Heart left ventricle (tissue), 13 donors: ENCODE results near the gene HOXA3.

Experiments used
- POLR2A ChIP-seq, 2 donors: fragments of 450-650 bp; IDR thresholded peaks; one replicate each; pipeline ENCODE4 v1.6.1; 2017; ENCODE audit warnings: antibody characterized with exemption in 2 of 2, mild to moderate bottlenecking in 2 of 2, moderate library complexity in 2 of 2
- TF ChIP-seq, protein P1 (sequence below), 12 donors: fragments of 200-600 bp; sonication (generic) in 4 of 12; IDR thresholded peaks; one replicate each; pipeline versions ENCODE4 v1.5.0 to v1.8.0; 2018 to 2022; ENCODE audit warnings: antibody characterized with exemption in 12 of 12, mild to moderate bottlenecking in 5 of 12
- donor health status: ischemic (EF 13 %, LVEDD 7.1; RV severe dilation, severe dysfunction).
- donor health status: DM: no; HTN: yes; CAD: no.
- donor health status: DM: no; HTN: no; CAD: no.
- donor health status: ischemic (EF 25% LVEDD 6.9; RV normal size, moderate dysfunction).
- donor health status: ischemic (EF 25% LVEDD 5.7; RV mildly dilated, moderate dysfunction).
- donor health status: ischemic (EF 35%, LVEDD 5.7; RV mildly dilated, moderate dysfunction).
- donor health status: nonischemic (EF 11% LVEDD 7.7; RV severe dilation, severe dysfunction).
- donor health status: DM: yes; HTN: yes; CAD: no.
- donor health status: PGD.
- donor health status: ischemic (EF 29% LVEDD 5.4; RV normal size, mild dysfunction).
- donor health status: nonischemic (EF 23%, LVEDD 6.1; RV moderate dilation, normal function).

DNA sequence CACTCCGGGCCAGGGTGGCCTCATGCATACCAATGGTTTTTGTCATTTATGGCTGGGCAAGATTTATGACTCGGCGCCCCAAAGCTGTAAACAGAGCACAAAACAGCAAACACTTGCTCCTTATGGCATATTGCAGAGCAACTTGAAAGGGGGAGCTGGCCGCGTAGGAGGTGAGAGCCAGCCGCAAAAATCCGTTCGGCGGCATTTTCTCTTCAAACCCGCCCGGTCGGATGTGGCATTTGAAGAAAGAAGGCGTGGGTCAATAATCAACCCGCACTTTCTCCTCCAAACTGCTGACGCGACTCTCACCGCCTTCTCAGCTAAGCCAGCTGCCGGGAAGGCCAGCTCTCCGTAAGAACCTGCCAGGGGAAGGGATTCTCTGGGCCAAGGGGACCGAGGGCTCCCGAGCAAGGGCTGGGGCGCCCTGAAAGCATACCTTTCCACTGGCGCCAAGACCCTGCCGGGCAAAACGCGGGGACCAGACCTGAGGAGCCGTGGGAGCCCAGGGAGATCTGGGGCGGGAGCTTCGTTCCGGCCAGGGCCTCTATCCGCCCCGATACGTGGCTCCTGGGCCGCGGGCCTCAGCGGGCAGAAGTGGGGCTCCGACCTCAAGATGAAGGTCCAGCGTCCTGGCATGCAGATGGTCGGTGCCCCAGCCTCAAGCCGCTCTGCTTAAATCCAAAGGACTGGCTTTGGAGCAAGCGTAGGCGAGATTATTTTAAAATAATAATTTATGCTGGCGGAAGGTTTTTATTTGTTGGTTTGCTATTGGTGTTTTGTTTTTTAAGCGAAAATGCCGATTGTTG, 37.0 kb downstream of the HOXA3 start:
- TF ChIP-seq, protein P1, sequence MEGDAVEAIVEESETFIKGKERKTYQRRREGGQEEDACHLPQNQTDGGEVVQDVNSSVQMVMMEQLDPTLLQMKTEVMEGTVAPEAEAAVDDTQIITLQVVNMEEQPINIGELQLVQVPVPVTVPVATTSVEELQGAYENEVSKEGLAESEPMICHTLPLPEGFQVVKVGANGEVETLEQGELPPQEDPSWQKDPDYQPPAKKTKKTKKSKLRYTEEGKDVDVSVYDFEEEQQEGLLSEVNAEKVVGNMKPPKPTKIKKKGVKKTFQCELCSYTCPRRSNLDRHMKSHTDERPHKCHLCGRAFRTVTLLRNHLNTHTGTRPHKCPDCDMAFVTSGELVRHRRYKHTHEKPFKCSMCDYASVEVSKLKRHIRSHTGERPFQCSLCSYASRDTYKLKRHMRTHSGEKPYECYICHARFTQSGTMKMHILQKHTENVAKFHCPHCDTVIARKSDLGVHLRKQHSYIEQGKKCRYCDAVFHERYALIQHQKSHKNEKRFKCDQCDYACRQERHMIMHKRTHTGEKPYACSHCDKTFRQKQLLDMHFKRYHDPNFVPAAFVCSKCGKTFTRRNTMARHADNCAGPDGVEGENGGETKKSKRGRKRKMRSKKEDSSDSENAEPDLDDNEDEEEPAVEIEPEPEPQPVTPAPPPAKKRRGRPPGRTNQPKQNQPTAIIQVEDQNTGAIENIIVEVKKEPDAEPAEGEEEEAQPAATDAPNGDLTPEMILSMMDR (IDR thresholded peaks at IDR 0.05), result no peak
- no peak for TF ChIP-seq POLR2A (IDR thresholded peaks at IDR 0.05)
